ENCODE results near the gene RNF11.

Gene RNF11

DNA sequence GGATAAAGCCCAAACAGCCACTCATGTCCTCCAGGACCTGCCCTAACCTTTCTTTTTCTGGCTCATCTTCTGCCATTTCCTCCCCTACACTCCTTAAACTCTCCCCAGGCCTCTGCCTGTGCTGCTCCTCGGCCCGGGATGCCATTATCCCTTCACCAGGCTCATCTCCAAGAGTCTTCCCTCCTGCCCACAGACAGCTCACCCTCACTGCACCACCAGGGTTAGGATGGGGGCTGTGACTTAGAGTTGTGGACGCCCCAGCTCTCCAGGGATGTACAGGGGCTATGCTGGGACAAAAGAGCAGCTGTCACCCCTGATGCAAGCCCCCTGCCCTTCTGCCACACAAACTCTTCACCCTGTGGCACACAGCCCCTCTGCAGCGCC, 62.2 kb downstream of the RNF11 start:
- DNase-seq: no peak

GRCh38 chr1:51299185-51299885, 63.3 kb downstream of the RNF11 start:
- no peak for DNase-seq

DNA sequence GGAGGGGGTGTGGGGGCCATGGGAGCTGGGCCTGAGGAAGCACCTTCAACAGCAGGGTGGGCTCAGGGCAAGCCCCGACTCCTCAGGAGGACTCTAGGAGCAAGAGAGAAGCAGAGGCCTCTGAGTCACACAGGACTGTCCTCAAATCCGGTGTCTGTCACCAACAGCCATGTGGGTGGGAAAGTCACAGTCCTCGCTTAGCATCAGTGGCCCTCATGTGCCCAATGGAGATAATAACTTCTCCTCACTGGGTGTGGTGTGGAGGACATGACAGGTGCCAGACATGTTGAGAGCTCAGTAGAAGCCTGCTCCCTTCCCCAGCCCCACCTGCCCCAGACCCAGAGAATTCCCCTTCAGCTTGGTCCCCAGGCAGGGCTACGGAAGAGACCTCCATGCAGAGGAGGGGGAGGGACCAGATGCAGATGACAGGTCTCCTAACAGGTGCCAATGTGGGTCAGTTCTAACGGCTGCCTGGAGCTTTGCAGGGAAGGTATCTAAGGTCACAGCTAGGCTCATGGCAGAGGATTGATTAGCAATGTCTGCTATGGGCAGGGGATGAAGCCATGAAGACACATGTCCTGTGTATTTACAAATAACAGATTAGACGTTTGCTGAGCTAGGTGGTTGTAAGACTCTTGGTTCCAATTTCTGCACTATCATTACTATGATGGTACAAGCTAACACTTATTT, 64.1 kb downstream of the RNF11 start:
- no peak for DNase-seq

DNA sequence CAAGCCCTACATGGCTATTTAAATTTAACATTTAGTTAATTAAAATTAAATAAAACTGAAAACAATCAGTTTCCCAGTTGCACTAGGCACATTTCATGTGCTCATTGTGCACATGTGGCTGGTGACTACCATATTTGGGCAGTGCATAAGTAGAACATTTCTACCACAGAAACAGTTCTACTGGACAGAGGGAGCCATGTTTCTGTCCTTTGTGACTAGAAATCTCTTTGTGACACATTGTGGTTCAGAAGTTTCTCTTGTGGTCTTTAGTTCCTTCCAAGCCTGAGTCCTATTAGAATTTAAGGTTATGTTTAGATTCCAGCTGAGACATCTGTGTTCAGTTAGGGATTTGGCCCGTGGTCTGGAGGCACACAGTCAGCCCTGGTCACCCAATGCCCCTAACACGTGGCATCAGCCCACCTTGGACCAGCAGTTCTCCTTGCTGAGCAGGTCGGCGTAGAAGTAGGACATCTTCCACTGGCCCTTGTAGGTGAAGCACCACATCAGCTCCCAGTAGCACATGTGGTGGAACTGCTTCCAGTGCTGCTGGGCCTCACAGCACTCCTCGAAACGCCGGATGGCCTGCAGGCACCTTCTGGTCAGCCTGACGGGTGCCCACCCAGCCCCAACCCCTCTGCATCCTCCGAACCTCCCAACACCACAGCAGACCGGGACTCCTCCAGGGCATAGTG, 65.2 kb downstream of the RNF11 start:
- no peak for DNase-seq

GRCh38 chr1:51301844-51302162, 65.7 kb downstream of the RNF11 start:
- no peak for DNase-seq

DNA sequence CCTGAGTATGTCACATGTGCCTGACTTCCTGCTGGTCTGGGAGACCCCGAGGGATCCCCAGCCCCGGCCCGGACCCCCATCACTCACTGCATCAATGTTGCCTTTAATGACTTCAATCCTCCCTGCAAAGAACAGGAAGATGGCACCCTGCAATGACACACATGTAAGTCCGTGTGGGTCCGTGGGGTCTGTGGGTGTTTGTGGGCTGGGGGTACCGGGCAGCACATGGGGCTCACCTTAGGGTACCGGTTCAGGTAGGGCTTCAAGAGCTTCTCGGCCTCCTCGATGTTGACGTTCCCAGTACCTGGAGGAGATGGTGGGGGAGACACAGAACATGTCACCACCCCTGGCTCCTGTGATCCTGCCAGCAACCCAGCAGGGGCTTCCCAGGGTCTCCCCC, 66.2 kb downstream of the RNF11 start:
- DNase-seq: no peak

- DNase-seq: no peak
Observed at GRCh38 chr1:51302746-51303145, 66.7 kb downstream of the RNF11 start.

- DNase-seq: no peak
Observed at GRCh38 chr1:51303315-51303714, 67.2 kb downstream of the RNF11 start.

DNA sequence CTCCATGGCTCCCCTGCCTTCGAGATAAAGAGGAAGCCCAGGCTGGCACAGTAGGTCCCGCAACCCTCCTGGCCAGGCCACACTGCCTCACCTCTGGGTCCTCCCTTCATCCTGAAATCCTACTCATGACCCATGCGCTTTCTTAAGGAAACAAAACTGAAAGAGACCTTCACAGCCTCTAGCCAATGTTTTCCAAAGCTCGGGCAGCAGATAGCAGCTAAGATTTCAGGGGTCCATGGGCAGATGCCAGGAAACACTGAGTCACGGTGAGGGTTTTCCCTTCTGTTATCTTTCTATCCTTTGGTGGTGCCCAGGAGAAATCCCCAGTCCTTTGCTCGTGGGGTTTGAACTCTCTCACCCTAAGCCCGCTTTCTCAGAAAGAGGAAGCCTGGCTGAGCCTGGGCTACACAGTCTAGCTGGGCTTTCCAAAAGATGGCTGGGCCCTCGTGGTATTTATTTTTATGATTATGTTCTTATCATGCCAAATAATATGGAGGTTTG, 67.7 kb downstream of the RNF11 start:
- DNase-seq: no peak

DNA sequence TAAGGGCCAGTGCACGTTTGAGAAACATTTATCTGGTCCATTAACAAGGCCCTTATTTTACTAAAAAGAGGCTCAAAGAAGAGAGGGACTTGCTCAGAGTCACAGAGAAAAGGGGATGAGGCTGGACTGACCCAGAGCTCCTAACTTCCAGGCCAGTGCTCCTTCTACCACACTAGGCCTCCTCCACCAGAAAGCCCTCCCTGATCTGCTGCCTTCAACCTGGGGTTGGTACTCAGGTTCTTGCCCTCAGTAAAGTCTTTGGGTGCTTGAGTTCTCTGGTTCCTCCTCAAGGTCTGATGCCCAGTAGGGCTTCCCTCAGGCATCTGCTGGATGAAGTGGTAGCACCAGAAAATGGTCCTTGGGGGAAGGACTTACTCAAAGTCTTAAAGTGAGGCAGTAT, 68.3 kb downstream of the RNF11 start:
- DNase-seq: no peak

DNA sequence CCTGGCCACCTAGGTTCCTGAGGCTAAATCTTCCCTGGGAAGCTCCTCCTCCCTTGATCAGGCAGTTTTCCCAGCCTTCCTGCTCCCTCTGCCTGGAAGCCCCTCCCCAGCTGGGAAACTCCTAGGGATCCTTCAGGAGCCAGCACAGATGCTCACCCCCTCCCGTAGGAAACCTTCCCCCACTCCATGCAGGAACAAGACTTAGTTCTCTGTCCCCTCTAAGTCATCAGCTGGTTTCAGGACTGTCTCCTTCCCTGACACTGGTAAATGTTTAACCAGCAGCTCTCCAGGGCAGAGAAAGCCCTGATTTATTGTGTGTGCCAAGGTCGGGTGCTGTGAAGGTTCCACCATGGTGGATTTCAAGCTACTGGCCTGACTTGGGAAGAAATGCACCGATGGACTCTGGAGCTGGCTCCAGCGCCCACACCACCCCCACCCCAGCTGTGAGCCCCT, 69.3 kb downstream of the RNF11 start:
- no peak for DNase-seq

- DNase-seq: no peak
Observed at GRCh38 chr1:51306950-51307349, 70.9 kb downstream of the RNF11 start.

DNA sequence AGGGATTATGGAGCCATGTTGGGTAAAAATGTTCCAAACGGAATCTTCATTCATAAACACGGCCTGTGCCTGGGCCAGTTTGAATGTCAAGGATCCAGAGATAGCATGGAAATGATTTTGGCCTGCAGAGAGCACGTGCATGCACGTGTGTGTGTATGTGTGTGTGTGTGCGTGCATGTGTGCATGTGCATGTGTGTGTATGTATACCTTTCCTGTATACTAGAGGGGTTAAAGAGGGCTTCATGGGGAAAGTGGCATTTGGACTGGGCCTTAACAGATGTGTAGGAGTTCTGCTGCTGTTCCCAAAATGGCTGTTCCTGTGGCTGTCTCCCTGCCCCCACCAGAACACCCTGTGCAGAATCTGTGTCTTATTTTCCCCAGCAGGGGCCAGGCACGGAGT, 72.6 kb downstream of the RNF11 start:
- DNase-seq: no peak

- no peak for DNase-seq
Observed at GRCh38 chr1:51309291-51309690, 73.2 kb downstream of the RNF11 start.

- no peak for DNase-seq
Observed at GRCh38 chr1:51310871-51311613, 75.0 kb downstream of the RNF11 start.

DNA sequence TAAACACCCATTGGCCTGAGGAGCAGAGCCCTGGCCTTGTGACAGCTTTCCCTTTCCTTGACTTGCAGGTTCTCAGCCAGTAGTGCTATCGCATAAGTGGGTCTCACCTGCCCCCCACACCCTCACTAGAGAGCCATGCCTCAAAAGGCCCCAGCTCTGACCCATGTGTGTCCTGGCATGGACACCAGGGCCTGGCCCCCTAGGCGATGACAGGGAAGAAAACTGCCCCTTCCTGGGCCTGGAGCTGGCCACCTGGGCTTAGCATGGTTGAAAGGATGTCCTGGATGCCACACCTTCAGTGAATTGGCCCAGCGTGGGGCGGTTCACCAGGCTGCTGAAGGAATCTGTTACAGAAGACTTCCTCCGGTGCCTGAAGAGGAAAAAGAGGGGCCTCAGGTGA, 75.8 kb downstream of the RNF11 start:
- no peak for DNase-seq

DNA sequence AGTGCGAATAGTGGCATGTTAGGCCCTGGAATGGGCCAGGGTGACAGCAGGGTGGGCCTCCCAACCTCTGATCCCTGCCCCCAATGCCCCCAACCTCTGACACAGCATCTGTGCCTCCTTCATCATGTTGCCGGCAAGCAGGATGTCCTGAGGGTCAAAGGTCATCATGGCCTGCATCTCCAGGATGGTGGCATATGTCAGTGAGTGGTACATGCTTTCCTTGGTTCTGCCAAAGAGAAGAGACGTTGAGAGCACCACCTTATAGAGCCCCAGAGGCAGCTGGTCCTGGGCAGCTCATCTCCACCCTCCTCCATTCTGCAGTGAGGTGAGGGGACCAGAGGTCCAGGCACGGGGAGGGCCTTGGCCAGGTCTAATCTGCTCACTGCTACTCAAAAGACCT, 76.6 kb downstream of the RNF11 start:
- DNase-seq: no peak

GRCh38 chr1:51313268-51313852, 77.3 kb downstream of the RNF11 start:
- DNase-seq: no peak

DNA sequence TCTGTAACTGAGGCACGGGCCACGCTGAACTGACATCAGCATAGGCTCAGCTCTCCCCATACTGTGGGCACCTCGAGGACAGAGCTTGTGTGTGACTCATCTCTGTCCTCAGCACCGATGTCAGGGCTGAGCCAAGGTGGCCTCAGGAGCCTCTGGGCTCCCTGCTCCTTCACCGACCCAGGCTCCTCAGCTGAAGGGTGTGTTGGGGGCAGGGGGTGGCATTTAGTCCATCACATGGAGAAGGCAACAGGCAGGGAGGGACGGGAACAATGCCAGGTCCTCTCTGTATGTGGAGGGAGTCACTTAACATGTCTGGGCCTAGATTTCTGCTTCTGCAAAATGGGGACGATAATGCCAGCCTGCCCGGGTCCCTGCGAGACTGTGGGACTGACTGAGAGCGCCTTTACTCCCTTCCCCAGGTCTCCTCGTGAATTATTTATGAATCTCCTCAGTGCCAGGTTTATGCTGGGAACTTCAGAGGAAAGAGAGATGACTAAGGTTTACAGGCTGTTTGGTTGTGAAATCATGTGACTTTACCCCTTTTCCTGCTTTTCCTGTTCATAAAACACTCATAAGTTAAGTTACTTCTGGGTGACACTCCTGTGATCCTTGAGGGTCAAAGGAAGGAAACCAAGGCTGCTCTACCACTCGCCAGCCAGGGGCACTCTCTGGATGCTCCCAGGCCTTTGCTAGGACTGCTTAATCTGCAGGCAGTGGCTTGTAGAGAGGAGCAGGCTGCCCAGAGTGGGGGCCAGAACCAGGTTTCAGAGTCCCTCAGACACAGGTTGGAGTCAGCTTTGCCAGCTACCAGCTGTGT, 78.1 kb downstream of the RNF11 start:
- DNase-seq: no peak

GRCh38 chr1:51314974-51315373, 78.9 kb downstream of the RNF11 start:
- no peak for DNase-seq

DNA sequence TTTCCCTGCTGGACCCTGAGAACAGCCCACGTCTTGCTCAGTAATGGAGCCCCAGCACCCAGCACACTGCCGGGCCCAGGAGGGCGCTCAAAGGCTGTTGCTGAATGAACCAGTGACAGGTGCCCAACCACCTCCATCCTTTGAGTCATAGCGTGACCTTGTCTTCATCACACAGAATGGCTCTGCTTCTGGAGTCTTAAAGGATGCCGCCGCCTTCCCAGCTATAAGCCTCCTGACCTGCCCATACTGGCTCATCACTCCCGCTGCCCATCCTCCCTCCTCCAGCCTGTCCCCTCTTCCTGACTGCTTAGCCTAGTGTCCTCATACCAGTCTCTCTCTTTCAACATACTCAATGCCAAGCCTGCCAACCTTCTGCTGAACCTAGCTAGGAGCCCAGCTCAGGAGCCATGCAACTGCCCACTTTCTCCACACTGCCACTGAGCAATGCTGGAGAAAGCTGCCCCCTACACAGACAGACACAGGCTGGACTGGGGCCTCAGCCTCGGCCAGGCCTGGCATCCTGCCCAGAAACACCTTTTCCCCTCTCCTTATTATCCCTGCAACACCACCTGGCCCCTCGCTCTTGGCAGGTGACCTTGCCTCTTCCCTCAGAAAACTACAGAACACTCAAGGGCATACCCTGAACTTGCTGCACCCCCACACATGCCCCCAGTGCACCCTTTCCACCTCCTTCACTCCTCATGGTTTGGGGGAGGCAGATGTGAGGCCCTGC, 80.2 kb downstream of the RNF11 start:
- DNase-seq: no peak

DNA sequence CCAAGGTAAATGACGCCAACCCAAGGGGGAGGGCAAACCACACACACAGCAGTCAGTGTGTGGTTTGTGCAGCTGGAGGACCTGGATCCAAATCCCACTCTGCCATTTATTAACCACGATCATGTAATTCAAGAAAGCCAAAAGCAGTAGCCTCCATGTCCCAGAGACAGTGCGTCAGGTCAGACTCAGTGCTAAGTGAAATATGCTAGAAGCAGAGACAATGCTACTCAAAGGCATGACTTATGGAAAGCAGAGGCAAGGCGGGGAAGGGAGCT, 80.7 kb downstream of the RNF11 start:
- no peak for DNase-seq
